ENCODE results near the gene TGM1. TPM values are rescaled to one million over a fixed set of nuclear protein-coding genes. Genes with fewer than 3 reads are reported as not detected.

The TGM1 gene
- total RNA-seq, 2 experiments from 2014 or later, result 3.3 to 4.5 TPM

Other genes starting within 250 kb of the TGM1 start
- gene CARMIL3, start 211.2 kb downstream of the TGM1 start, total RNA-seq, result under 1 TPM; 0.50 to 0.65 TPM
- gene CPNE6, start 191.6 kb downstream of the TGM1 start, total RNA-seq, result not detected
- 10 to 100 TPM; 53.5 to 54.5 TPM for gene PCK2, start 168.9 kb downstream of the TGM1 start, total RNA-seq
- gene DCAF11, start 148.4 kb downstream of the TGM1 start, total RNA-seq, result 100 to 1,000 TPM; 101 TPM
- 1 to 10 TPM; 3.0 to 3.1 TPM for gene NRL, start 148.2 kb downstream of the TGM1 start, total RNA-seq
- gene FITM1, start 132.5 kb downstream of the TGM1 start, total RNA-seq, result 1 to 10 TPM; 1.4 to 1.5 TPM
- gene PSME1, start 127.0 kb downstream of the TGM1 start, total RNA-seq, result 100 to 1,000 TPM; 453 to 473 TPM
- gene EMC9, start 121.6 kb downstream of the TGM1 start, total RNA-seq, result 10 to 100 TPM; 30.9 to 34.8 TPM
- gene PSME2, start 116.6 kb downstream of the TGM1 start, total RNA-seq, result 100 to 1,000 TPM; 386 to 389 TPM
- gene RNF31, start 115.7 kb downstream of the TGM1 start, total RNA-seq, result 100 to 1,000 TPM; 108 to 111 TPM
- 100 to 1,000 TPM; 223 to 232 TPM for gene IRF9, start 101.9 kb downstream of the TGM1 start, total RNA-seq
- gene REC8, start 91.1 kb downstream of the TGM1 start, total RNA-seq, result 10 to 100 TPM; 48.9 to 49.8 TPM
- gene IPO4, start 74.4 kb downstream of the TGM1 start, total RNA-seq, result 10 to 100 TPM; 42.4 to 43.3 TPM
- 10 to 100 TPM; 32.2 to 32.3 TPM for gene TM9SF1, start 67.7 kb downstream of the TGM1 start, total RNA-seq
- gene TSSK4, start 57.5 kb downstream of the TGM1 start, total RNA-seq, result under 1 TPM; 0.34 to 0.60 TPM
- 10 to 100 TPM; 85.1 to 89.0 TPM for gene CHMP4A, start 49.7 kb downstream of the TGM1 start, total RNA-seq
- 10 to 100 TPM; 16.0 to 17.1 TPM for gene MDP1, start 47.1 kb downstream of the TGM1 start, total RNA-seq
- gene NEDD8, start 30.8 kb downstream of the TGM1 start, total RNA-seq, result 100 to 1,000 TPM; 164 to 175 TPM
- gene GMPR2, start 30.2 kb downstream of the TGM1 start, total RNA-seq, result 10 to 100 TPM; 67.8 to 70.1 TPM
- 100 to 1,000 TPM; 120 to 130 TPM for gene TINF2, start 20.6 kb downstream of the TGM1 start, total RNA-seq
- 10 to 100 TPM; 42.3 to 44.3 TPM for gene RABGGTA, start 8.4 kb upstream of the TGM1 start, total RNA-seq
- gene DHRS1, start 36.6 kb upstream of the TGM1 start, total RNA-seq, result 10 to 100 TPM; 32.0 to 36.6 TPM
- gene NOP9, start 36.7 kb upstream of the TGM1 start, total RNA-seq, result 10 to 100 TPM; 30.7 to 30.9 TPM
- gene CIDEB, start 44.8 kb upstream of the TGM1 start, total RNA-seq, result 10 to 100 TPM; 29.0 to 30.2 TPM
- 10 to 100 TPM; 20.8 to 21.0 TPM for gene LTB4R2, start 47.0 kb upstream of the TGM1 start, total RNA-seq
- gene LTB4R, start 48.3 kb upstream of the TGM1 start, total RNA-seq, result 10 to 100 TPM; 24.9 to 28.5 TPM
- gene ADCY4, start 71.9 kb upstream of the TGM1 start, total RNA-seq, result 1 to 10 TPM; 3.8 to 4.5 TPM
- gene RIPK3, start 76.8 kb upstream of the TGM1 start, total RNA-seq, result 10 to 100 TPM; 35.0 to 36.5 TPM
- not detected for gene NFATC4, start 105.0 kb upstream of the TGM1 start, total RNA-seq
- gene NYNRIN, start 135.8 kb upstream of the TGM1 start, total RNA-seq, result under 1 TPM; 0.10 to 0.26 TPM
- 1 to 10 TPM; 4.5 to 6.6 TPM for gene CBLN3, start 166.5 kb upstream of the TGM1 start, total RNA-seq
- gene KHNYN, start 166.8 kb upstream of the TGM1 start, total RNA-seq, result 10 to 100 TPM; 75.8 to 78.6 TPM
- gene SDR39U1, start 179.6 kb upstream of the TGM1 start, total RNA-seq, result 10 to 100 TPM; 70.3 to 75.4 TPM
- gene CMA1, start 245.1 kb upstream of the TGM1 start, total RNA-seq, result not detected

All from activated naive CD4-positive, alpha-beta T cell treated with anti-CD3 and anti-CD28 coated beads, Interleukin-2, amount 10 ng/mL, durations not matched to agents 5 hours and 36 hours (primary cell).